HEK293 (cell line): Measurements from ENCODE around the gene B3GLCT.
A peak's percentile ranks its signal among the peaks of the same experiment; 100 is the strongest.

Experiments
- BCL11A ChIP-seq: fragments of 450-650 bp; formaldehyde crosslinking; IDR thresholded peaks from 2 replicates; pipeline ENCODE4 v1.5.1; 2016; ENCODE audit warnings: low read depth, missing biosample characterization, missing genetic modification characterization
- KLF1 ChIP-seq: fragments of 450-650 bp; formaldehyde crosslinking; IDR thresholded peaks from 2 replicates; pipeline ENCODE4 v1.5.1; 2016; ENCODE audit warnings: missing biosample characterization, missing genetic modification characterization
- KLF16 ChIP-seq: fragments of 450-650 bp; formaldehyde crosslinking; IDR thresholded peaks from 2 replicates; pipeline ENCODE4 v1.5.1; 2017; ENCODE audit warnings: missing biosample characterization, missing genetic modification characterization
- RBAK ChIP-seq: fragments of 450-650 bp; formaldehyde crosslinking; IDR thresholded peaks from 2 replicates; pipeline ENCODE4 v1.5.1; 2016; ENCODE audit warnings: missing biosample characterization, missing genetic modification characterization
- SETDB1 ChIP-seq: IDR thresholded peaks from one replicate; pipeline ENCODE4 v1.6.1; 2017; ENCODE audit warnings: mild to moderate bottlenecking, low read length, moderate library complexity, mixed read lengths; ENCODE audit not compliant: insufficient read length
- SP2 ChIP-seq: fragments of 450-650 bp; formaldehyde crosslinking; IDR thresholded peaks from 2 replicates; pipeline ENCODE4 v1.5.1; 2016; ENCODE audit warnings: missing biosample characterization, missing genetic modification characterization
- TCF7L2 ChIP-seq: IDR thresholded peaks from 2 replicates; pipeline ENCODE4 v1.6.1; 2011; ENCODE audit warnings: low read depth, mild to moderate bottlenecking, inconsistent platforms, low read length, moderate library complexity, borderline replicate concordance
- TRIM28 ChIP-seq: IDR thresholded peaks from 2 replicates; pipeline ENCODE4 v1.6.1; 2011; ENCODE audit warnings: low read length, control low read depth, borderline replicate concordance
- WT1 ChIP-seq: fragments of 450-650 bp; formaldehyde crosslinking; IDR thresholded peaks from 2 replicates; pipeline ENCODE4 v1.5.1; 2016; ENCODE audit warnings: missing biosample characterization, missing genetic modification characterization
- ZBTB20 ChIP-seq: fragments of 450-650 bp; formaldehyde crosslinking; IDR thresholded peaks from 2 replicates; pipeline ENCODE4 v1.5.1; 2016; ENCODE audit warnings: missing biosample characterization, missing genetic modification characterization
- ZBTB21 ChIP-seq: fragments of 450-650 bp; formaldehyde crosslinking; IDR thresholded peaks from 2 replicates; pipeline ENCODE4 v1.5.1; 2017; ENCODE audit warnings: missing biosample characterization, missing genetic modification characterization
- ZFP3 ChIP-seq: fragments of 450-650 bp; formaldehyde crosslinking; IDR thresholded peaks from 2 replicates; pipeline ENCODE4 v1.5.1; 2016; ENCODE audit warnings: low read depth, missing biosample characterization, missing genetic modification characterization
- ZNF174 ChIP-seq: fragments of 450-650 bp; formaldehyde crosslinking; IDR thresholded peaks from 2 replicates; pipeline ENCODE4 v1.5.0; 2017; ENCODE audit warnings: missing biosample characterization, mild to moderate bottlenecking, missing genetic modification characterization
- ZNF292 ChIP-seq: fragments of 450-650 bp; formaldehyde crosslinking; IDR thresholded peaks from 2 replicates; pipeline ENCODE4 v1.5.1; 2016; ENCODE audit warnings: low read depth, missing biosample characterization, missing genetic modification characterization, borderline replicate concordance
- ZNF302 ChIP-seq: fragments of 450-650 bp; formaldehyde crosslinking; IDR thresholded peaks from 2 replicates; pipeline ENCODE4 v1.5.1; 2016; ENCODE audit warnings: missing biosample characterization, missing genetic modification characterization, low read depth
- ZNF404 ChIP-seq: fragments of 450-650 bp; formaldehyde crosslinking; IDR thresholded peaks from 2 replicates; pipeline ENCODE4 v1.5.1; 2017; ENCODE audit warnings: missing biosample characterization, missing genetic modification characterization
- ZNF530 ChIP-seq: fragments of 450-650 bp; formaldehyde crosslinking; IDR thresholded peaks from 2 replicates; pipeline ENCODE4 v1.5.1; 2016; ENCODE audit warnings: low read depth, missing biosample characterization, missing genetic modification characterization
- ZNF549 ChIP-seq: fragments of 450-650 bp; IDR thresholded peaks from 2 replicates; pipeline ENCODE4 v1.5.1; 2018; ENCODE audit warnings: missing biosample characterization, missing genetic modification characterization, mild to moderate bottlenecking, inconsistent platforms, moderate library complexity
- ZNF600 ChIP-seq: fragments of 450-650 bp; formaldehyde crosslinking; IDR thresholded peaks from 2 replicates; pipeline ENCODE4 v1.5.1; 2016; ENCODE audit warnings: missing biosample characterization, missing genetic modification characterization
- ZNF660 ChIP-seq: fragments of 450-650 bp; IDR thresholded peaks from 2 replicates; pipeline ENCODE4 v1.5.1; 2018; ENCODE audit warnings: missing biosample characterization, mild to moderate bottlenecking, missing genetic modification characterization
- TF ChIP-seq, protein P1 (sequence below): IDR thresholded peaks from 2 replicates; pipeline ENCODE4 v1.6.1; 2011; ENCODE audit warnings: mild to moderate bottlenecking, low read depth, low read length, borderline replicate concordance
- TF ChIP-seq, protein P2 (sequence below): fragments of 450-650 bp; formaldehyde crosslinking; IDR thresholded peaks from 2 replicates; pipeline ENCODE4 v1.5.1; 2016; ENCODE audit warnings: missing biosample characterization, missing genetic modification characterization
- TF ChIP-seq, protein P3 (sequence below): fragments of 450-650 bp; formaldehyde crosslinking; IDR thresholded peaks from 2 replicates; pipeline ENCODE4 v1.5.1; 2016; ENCODE audit warnings: missing biosample characterization, missing genetic modification characterization
- TF ChIP-seq, protein P4 (sequence below): fragments of 450-650 bp; formaldehyde crosslinking; IDR thresholded peaks from 2 replicates; pipeline ENCODE4 v1.5.1; 2016; ENCODE audit warnings: missing biosample characterization, missing genetic modification characterization
- TF ChIP-seq, protein P5 (sequence below): fragments of 450-650 bp; formaldehyde crosslinking; optimal IDR thresholded peaks from 2 replicates; pipeline ENCODE3; 2016; ENCODE audit warnings: missing biosample characterization, mild to moderate bottlenecking, missing genetic modification characterization
- TF ChIP-seq, protein P6 (sequence below): fragments of 450-650 bp; formaldehyde crosslinking; IDR thresholded peaks from 2 replicates; pipeline ENCODE4 v1.5.1; 2016; ENCODE audit warnings: missing biosample characterization, missing genetic modification characterization
- TF ChIP-seq, protein P7 (sequence below): fragments of 450-650 bp; formaldehyde crosslinking; conservative IDR thresholded peaks from 2 replicates; pipeline ENCODE4 v1.5.1; 2016; ENCODE audit warnings: low read depth, missing biosample characterization, missing genetic modification characterization

The B3GLCT gene

DNA sequence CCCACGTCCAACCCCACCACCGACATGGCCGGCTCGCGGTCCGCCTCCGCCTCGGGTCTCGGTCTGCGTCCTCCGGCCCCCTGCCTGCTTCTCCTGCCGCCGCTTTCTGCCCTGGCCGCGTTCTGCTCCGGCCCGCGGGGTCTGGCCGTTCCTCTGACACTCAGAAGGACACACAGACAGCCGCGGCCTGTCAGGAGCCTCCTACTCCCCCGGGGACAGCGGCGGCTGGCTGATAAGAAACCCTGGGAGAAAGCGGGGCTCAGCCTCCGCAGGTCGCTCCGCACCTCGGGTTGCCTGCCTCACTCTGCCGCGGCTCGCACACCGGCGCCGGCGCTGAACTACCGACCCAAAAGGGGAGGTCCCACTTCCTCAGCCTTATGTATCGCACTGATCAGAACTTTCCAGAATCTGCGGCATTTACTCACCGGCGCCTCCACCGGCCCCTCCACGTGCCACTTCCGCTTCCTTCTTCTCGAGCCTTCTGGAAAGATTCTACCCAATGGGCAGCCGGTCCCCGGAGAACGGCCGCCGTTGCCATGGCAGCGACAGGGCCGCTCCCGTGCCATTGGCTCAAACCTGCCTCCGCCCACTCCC, 38.1 kb upstream of the B3GLCT start, which contains the start of gene HSPH1 (continued):
- TF ChIP-seq, protein P1, sequence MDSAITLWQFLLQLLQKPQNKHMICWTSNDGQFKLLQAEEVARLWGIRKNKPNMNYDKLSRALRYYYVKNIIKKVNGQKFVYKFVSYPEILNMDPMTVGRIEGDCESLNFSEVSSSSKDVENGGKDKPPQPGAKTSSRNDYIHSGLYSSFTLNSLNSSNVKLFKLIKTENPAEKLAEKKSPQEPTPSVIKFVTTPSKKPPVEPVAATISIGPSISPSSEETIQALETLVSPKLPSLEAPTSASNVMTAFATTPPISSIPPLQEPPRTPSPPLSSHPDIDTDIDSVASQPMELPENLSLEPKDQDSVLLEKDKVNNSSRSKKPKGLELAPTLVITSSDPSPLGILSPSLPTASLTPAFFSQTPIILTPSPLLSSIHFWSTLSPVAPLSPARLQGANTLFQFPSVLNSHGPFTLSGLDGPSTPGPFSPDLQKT: peak; percentile 56; the same call in 1 of the 2 replicates
- TF ChIP-seq WT1 (tag by site-specific recombination) (no peak), ZNF660 (peak; percentile 30; the same call in 1 of the 2 replicates), ZBTB21 (tag by site-specific recombination) (no peak), ZBTB20 (tag by site-specific recombination) (no peak), ZNF292 (tag by site-specific recombination) (no peak), SETDB1 (peak; percentile 29), ZNF600 (0 out of 2 replicates have a peak, but pooled peaks have one; percentile 59), KLF16 (0 out of 2 replicates have a peak, but pooled peaks have one; percentile 21), ZNF174 (tag by site-specific recombination) (no peak), KLF1 (no peak), RBAK (no peak), SP2 (tag by site-specific recombination) (peak; percentile 95), ZNF404 (no peak), ZFP3 (no peak), ZNF302 (tag by site-specific recombination) (no peak), TCF7L2 (no peak), TRIM28 (no peak), ZNF530 (no peak), ZNF549 (tag by site-specific recombination) (no peak), BCL11A (no peak)
- TF ChIP-seq, protein P2, sequence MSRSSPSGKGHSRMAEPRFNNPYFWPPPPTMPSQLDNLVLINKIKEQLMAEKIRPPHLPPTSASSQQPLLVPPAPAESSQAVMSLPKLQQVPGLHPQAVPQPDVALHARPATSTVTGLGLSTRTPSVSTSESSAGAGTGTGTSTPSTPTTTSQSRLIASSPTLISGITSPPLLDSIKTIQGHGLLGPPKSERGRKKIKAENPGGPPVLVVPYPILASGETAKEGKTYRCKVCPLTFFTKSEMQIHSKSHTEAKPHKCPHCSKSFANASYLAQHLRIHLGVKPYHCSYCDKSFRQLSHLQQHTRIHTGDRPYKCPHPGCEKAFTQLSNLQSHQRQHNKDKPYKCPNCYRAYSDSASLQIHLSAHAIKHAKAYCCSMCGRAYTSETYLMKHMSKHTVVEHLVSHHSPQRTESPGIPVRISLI (tag by site-specific recombination): no peak
- TF ChIP-seq, protein P3, sequence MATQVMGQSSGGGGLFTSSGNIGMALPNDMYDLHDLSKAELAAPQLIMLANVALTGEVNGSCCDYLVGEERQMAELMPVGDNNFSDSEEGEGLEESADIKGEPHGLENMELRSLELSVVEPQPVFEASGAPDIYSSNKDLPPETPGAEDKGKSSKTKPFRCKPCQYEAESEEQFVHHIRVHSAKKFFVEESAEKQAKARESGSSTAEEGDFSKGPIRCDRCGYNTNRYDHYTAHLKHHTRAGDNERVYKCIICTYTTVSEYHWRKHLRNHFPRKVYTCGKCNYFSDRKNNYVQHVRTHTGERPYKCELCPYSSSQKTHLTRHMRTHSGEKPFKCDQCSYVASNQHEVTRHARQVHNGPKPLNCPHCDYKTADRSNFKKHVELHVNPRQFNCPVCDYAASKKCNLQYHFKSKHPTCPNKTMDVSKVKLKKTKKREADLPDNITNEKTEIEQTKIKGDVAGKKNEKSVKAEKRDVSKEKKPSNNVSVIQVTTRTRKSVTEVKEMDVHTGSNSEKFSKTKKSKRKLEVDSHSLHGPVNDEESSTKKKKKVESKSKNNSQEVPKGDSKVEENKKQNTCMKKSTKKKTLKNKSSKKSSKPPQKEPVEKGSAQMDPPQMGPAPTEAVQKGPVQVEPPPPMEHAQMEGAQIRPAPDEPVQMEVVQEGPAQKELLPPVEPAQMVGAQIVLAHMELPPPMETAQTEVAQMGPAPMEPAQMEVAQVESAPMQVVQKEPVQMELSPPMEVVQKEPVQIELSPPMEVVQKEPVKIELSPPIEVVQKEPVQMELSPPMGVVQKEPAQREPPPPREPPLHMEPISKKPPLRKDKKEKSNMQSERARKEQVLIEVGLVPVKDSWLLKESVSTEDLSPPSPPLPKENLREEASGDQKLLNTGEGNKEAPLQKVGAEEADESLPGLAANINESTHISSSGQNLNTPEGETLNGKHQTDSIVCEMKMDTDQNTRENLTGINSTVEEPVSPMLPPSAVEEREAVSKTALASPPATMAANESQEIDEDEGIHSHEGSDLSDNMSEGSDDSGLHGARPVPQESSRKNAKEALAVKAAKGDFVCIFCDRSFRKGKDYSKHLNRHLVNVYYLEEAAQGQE (tag by site-specific recombination): peak; percentile 72
- TF ChIP-seq, protein P4, sequence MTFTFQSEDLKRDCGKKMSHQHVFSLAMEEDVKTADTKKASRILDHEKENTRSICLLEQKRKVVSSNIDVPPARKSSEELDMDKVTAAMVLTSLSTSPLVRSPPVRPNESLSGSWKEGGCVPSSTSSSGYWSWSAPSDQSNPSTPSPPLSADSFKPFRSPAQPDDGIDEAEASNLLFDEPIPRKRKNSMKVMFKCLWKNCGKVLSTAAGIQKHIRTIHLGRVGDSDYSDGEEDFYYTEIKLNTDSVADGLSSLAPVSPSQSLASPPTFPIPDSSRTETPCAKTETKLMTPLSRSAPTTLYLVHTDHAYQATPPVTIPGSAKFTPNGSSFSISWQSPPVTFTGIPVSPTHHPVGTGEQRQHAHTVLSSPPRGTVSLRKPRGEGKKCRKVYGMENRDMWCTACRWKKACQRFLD: 0 out of 2 replicates have a peak, but pooled peaks have one; percentile 12
- TF ChIP-seq, protein P5, sequence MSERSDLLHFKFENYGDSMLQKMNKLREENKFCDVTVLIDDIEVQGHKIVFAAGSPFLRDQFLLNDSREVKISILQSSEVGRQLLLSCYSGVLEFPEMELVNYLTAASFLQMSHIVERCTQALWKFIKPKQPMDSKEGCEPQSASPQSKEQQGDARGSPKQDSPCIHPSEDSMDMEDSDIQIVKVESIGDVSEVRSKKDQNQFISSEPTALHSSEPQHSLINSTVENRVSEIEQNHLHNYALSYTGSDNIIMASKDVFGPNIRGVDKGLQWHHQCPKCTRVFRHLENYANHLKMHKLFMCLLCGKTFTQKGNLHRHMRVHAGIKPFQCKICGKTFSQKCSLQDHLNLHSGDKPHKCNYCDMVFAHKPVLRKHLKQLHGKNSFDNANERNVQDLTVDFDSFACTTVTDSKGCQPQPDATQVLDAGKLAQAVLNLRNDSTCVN (tag by site-specific recombination): peak; percentile 22
- TF ChIP-seq, protein P6, sequence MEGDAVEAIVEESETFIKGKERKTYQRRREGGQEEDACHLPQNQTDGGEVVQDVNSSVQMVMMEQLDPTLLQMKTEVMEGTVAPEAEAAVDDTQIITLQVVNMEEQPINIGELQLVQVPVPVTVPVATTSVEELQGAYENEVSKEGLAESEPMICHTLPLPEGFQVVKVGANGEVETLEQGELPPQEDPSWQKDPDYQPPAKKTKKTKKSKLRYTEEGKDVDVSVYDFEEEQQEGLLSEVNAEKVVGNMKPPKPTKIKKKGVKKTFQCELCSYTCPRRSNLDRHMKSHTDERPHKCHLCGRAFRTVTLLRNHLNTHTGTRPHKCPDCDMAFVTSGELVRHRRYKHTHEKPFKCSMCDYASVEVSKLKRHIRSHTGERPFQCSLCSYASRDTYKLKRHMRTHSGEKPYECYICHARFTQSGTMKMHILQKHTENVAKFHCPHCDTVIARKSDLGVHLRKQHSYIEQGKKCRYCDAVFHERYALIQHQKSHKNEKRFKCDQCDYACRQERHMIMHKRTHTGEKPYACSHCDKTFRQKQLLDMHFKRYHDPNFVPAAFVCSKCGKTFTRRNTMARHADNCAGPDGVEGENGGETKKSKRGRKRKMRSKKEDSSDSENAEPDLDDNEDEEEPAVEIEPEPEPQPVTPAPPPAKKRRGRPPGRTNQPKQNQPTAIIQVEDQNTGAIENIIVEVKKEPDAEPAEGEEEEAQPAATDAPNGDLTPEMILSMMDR (tag by site-specific recombination): peak; percentile 82
- TF ChIP-seq, protein P7, sequence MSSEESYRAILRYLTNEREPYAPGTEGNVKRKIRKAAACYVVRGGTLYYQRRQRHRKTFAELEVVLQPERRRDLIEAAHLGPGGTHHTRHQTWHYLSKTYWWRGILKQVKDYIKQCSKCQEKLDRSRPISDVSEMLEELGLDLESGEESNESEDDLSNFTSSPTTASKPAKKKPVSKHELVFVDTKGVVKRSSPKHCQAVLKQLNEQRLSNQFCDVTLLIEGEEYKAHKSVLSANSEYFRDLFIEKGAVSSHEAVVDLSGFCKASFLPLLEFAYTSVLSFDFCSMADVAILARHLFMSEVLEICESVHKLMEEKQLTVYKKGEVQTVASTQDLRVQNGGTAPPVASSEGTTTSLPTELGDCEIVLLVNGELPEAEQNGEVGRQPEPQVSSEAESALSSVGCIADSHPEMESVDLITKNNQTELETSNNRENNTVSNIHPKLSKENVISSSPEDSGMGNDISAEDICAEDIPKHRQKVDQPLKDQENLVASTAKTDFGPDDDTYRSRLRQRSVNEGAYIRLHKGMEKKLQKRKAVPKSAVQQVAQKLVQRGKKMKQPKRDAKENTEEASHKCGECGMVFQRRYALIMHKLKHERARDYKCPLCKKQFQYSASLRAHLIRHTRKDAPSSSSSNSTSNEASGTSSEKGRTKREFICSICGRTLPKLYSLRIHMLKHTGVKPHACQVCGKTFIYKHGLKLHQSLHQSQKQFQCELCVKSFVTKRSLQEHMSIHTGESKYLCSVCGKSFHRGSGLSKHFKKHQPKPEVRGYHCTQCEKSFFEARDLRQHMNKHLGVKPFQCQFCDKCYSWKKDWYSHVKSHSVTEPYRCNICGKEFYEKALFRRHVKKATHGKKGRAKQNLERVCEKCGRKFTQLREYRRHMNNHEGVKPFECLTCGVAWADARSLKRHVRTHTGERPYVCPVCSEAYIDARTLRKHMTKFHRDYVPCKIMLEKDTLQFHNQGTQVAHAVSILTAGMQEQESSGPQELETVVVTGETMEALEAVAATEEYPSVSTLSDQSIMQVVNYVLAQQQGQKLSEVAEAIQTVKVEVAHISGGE (tag by site-specific recombination): peak; percentile 56
